GM12891 (cell line): ENCODE results near the gene DKKL1.
A peak's percentile ranks its signal among the peaks of the same experiment; 100 is the strongest.

Experiments
- POLR2A ChIP-seq: IDR thresholded peaks from 2 replicates; pipeline ENCODE4 v1.6.1; 2011; ENCODE audit warnings: low read depth, low read length, control low read depth
- POLR2AphosphoS5 ChIP-seq: IDR thresholded peaks from 2 replicates; pipeline ENCODE4 v1.6.1; 2011; ENCODE audit warnings: low read depth, low read length, control low read depth
- SPI1 ChIP-seq: IDR thresholded peaks from 2 replicates; pipeline ENCODE4 v1.6.1; 2011; ENCODE audit warnings: low read depth, low read length, control low read depth

DNA sequence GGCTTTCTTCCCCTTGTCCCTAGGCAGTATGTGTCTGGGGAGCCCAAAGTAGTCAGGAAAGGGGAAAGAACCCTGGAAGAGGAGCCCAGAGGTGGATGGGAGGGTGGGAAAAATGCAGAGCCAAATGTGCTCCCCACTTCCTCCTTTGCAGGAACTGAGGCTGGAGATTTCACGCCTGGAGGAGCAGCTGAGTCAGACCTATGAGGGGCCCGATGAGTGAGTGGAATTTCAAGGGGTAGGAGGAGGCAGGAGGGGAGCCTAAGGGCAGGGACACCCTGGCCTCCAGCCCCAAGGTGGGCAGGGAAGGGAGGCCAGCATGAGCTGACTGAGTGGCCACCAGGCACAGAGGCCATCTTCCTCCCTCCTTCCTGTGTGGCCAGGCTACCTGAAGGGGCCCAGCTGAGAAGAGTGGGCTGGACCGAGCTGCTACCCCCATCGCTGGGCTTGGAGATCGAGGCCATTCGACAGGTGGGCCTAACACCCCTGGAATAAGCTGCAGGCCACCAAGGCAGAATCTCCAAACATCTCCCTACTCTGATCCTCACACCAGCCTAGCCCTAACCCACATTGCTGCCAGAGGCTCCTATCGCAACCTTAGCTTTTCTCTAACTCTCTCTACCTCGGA, 45.3 kb downstream of the DKKL1 start:
- TF ChIP-seq POLR2AphosphoS5 (no peak), SPI1 (peak; percentile 82), POLR2A (no peak)
